NCI-H1436 treated with DMSO at 0.1 percent for 48 hours (cell line): Measurements from ENCODE around the gene TRERF1.

Source experiments
- DNase-seq: peaks from one replicate; lab custom pipeline; 2025; lab: John Stamatoyannopoulos, UW

The TRERF1 gene

DNA sequence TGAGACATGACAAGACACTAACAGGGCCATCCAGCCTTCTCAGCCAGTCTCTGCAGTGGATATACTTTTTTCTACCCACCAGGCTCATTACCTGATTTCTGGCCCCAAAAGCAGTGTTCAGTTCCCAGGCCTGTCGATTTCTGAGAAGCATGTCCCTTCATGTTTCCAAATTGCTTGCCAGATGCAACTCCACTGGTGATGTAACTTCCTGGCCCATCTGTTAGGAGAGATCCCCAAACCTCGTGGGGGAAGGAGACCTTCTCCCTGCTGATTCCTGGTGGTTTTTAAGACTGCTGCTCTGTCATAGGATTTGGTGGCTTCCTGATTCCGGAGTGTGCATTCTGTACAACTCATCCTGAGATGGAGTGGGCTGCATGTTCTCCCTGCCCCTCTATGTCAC is 202.4 kb downstream of the TRERF1 start:
- no peak for DNase-seq

DNA sequence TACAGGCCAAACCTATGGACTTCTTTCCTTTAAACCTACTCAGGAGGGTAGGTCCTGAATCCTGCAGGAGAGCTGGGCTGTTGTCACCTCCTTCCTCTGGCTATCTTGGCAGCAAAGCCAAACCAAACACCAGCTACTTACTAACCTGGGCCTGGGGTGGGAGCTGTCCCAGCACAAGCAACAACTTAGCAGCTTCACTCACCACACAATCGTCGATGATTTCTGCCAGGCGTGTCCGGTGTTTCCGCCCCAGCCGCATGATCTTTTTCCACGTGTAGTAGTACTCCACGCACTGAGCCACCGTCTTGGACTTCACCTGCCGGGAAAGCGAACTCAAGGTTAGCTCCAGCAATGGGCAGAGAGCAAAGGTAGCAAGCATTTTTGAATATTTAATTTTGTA is 208.7 kb downstream of the TRERF1 start:
- DNase-seq = no peak

DNA sequence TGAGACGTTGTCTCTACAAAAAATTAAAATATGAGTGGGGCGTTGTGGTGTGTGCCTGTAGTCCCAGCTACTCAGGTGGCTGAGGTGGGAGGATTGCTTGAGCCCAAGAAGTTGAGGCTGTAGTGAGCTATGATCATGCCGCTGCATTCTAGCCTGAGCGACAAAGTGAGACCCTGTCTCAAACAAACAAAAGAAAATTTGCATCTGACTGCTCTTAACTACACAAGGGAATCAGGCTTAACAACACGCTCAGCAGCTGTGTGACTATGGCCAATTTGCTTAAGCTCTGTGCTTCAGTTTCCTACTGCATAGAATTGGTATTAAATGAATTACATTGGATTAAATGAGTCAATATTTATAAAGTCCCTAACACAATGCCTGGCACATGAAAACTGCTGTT is 209.8 kb downstream of the TRERF1 start:
- DNase-seq = no peak

DNA sequence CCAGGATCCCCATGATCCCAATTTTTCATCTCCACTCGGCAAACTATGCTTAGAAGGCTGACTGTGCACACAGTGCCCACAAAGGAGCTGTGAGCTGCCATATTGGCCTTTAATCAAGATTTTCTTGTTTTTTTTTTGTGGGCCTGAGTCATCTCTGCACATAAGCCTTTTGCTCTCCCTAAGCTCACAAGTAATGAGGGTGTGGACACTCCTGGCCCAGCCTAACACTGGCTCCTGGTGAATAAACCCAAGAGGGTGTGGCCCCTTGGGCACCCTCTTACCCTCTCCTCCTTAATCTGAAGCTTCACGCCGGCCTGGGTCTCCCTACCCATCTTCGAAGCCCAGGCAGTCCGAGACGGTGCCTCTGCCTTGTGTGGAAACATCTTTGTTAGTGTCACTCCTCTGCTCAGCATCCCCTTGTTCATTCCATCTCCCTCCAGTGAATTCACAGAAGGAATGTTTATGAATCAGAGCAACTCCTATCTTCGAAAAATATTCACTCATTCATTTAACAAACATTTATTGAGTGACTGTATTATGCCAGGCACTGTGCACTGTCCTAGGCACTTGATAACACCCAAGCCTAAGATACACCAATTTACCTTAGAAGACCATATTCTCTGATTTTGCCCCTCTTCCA is 211.9 kb downstream of the TRERF1 start:
- no peak for DNase-seq

DNA sequence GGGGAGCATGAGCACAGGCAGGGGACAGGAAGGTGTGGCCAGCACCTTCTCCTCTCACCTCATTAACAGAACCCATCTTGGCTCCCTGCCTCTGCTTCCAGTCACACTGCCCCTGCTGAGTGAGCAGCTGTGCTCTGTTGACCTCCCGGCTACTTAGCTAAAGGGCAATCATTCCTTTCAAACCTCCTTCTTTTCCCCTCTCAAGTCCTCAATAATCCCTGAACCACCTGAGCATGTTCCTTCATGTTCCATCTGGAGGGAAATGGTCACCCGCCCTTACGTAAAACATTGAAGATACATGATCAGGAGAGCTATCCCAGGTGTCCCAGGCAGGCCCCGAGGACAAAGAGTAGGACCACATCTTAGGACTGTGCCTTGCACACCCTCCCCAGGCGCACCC is 212.4 kb downstream of the TRERF1 start:
- no peak for DNase-seq

DNA sequence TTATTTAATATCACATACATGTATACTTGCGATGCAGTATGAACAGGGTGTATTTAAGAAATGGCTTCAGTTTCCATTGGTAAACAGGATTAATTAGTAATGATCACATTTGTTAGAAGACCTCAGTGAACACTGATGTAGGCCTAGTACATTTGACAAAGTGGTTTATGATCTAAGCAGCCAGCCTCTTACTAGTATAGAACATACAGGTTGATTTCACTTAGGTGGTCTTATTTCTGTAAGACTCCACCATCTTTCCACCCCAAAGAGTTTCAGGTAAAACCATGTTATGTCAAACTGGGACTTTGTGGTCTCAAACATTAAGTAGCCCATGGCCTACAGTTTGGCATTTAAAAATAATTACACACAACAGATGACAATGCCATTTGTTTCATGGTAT is 213.9 kb downstream of the TRERF1 start:
- DNase-seq = no peak

DNA sequence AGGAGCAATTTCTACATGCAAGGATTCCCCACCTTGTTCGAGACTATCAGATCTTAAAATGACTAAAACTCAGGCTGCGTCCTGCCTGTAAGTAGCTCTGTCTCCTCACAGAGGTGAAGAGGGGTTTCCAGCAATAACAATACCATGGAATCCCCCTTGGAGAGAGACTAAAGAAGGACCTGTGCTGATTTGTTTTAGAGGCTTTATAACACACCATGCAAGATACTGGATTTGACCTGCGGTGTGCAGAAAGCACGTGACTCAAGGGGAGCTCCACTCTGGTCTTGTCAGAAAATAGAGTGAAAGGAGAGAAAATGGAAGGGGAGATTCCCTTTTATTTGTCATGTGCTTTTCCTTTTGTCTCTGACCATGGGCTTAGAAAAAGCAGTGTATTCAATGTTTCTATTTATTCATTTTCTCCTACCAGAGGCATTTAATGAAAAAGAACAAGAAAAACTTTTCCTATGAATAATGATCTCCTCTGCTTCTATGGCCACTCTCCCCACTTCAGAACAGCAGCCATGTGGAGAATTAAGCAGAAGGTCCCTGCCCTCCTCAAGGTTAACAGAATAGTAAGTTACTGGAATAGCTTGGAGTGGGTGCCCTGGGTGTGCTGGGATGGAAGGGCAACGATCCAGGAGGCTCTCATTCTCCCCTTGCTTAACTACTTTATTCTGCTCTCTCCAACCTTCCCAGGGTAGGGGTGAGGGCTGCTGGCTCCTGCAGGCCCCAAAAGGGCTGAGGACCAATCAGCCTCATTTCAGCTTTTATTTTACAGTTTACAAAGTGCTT is 214.8 kb downstream of the TRERF1 start:
- DNase-seq = no peak

DNA sequence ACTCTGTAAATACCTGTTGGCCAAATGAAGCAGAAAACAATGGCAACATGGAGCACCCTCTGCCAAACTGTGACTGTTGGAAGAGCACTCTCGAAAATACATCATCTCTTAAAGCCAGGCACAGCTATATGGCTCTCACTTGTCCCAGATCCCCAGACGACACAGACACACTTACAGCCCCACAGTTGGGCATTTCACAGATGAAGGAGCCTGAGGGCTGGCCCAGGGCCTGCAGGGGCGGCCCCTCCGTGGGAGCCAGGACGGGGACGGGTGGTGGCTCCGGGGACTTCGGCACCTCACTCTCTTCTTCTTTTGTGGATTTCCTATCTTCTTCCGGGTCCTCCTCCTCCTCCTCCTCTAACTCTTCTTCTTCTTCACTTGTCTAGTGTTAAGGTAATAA is 215.7 kb downstream of the TRERF1 start:
- no peak for DNase-seq

DNA sequence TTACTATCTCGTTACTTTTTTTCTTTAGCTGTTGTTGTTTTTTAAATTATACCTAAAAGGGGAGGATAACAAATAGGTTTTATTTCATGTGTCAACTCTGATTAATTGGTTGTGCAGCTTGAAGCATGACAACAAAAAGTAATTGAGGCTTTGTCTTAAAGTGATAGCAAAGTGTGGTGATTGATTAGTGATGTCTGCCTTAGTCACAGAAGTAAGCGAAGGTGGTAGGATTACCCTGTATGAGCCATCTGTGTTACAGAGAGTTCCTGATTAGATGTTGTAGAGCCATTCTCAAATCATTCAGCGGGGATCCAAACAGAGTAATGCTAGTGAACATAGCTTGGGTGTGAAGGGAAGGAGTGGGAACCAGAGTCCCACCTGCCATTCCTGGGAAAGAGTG is 219.7 kb downstream of the TRERF1 start:
- no peak for DNase-seq

DNA sequence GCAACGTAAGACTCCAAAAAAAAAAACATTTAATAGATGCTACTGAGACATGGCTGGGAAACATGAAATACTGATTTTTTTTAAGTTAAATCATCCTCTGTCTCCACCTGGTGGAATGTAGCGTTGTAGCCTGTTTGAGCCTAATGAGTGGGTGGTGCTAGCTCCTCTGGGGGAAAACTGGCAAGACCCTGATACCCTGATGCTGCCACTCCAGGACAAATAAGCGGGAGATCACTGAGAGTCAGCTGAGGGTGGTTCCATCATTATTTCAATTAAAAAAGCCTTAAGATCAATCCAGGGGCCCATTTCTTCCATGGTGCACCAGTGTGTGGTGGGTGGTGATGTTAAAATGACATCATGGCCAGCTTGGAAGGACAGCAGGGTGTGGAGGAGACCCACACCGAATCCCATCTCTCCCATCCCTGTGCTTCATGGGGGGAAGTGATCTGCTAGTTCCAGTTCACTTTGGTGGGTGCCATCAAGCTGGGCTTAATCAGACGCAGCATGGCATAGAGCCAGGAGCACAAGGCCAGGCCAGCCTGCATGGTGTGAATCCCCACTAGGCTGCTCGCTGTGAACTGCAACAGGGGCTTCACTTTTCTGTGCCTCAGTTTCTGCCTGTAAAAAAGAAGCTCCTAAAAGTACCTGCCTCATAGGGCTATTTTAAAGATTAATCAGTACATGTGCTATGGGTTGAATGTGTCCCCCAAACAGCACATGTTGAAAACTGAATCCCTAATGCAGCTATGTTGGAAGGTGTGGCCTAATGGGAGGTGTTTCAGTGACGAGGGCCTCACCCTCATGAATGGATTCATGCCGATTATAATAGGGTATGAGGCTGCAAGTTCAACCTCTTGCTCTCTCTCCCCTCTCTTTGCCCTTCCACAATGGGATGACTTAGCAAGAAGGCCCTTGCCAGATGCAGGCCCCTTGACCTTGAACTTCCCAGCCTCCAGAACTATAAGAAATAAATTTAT is 221.1 kb downstream of the TRERF1 start:
- no peak for DNase-seq

DNA sequence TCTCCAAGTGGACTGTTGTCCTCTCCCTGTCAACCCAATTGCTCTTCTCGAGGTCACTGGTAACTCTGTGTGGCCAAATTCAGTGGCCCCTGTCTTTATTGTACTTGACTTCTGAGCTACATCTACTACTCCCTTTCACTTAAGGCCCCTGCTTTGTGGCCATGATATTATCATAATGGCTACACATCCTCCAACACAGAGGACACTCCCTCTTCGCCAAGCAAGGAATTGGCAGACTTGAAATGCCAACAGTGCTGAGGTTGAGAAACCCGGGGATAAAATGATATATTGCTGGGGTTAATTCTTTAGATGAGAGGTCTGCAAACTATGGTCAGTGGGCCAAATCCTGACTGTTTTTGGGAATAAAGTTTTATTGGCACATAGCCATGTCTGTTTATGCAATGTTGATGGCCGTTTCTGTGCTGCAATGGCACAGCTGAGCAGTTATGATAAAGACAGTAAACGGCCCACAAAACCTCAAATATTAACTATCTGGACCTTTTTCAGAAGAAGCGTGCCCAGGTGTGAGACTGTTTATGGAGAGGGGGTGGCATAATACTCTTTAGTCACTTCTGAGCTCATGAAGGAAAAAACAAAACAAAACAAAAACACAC is 222.1 kb downstream of the TRERF1 start:
- no peak for DNase-seq

DNA sequence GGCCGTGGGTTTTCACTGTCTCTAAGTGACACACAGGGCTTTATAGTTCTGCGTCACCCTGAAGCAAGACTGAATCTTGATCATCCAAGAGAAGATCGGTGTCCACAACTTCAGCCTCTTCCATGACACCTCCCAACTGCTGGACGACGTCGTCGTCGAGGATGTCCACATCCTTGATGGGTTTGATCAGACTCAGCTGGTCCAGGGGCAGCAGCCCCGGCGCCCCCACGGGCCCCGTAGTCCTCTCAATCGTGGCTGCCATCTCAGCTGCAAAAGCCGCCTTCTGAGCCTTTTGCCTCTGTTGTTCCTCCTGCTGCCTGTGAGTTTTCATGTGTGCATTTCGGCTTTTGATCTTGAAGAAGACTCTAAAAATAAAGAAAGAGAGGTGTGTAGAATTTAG is 223.4 kb downstream of the TRERF1 start:
- no peak for DNase-seq

DNA sequence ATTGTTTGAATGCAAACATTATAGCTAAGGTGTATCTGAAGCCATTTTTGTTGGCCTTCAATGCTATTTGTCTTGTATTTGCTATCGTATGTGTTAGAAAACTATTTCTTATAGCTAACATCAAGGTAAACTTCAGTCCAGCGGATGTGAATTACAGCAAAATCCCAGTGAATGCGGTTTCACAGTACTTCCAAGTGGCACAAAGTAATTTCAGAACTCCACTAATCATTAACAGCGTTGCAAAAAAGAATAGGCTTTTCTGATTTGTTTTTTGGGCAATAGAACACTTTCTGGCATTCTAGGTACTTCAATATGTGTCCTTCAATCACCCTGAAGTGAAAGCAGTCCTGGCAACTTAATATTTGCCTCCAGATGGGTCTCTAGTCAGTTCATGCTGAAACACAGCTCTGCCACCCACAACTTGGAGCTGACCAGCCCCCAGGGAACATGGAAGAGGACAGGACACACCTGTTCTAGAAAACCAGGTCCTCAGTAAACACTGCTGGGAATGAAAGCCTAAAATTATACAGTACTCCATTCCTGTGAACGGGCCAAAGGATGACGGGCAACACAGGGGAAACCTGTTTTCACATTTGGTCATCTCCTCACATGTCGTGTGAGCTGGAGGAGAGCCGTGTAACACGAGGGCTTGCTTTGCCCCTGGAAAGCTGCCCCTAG is 224.4 kb downstream of the TRERF1 start:
- DNase-seq = no peak

DNA sequence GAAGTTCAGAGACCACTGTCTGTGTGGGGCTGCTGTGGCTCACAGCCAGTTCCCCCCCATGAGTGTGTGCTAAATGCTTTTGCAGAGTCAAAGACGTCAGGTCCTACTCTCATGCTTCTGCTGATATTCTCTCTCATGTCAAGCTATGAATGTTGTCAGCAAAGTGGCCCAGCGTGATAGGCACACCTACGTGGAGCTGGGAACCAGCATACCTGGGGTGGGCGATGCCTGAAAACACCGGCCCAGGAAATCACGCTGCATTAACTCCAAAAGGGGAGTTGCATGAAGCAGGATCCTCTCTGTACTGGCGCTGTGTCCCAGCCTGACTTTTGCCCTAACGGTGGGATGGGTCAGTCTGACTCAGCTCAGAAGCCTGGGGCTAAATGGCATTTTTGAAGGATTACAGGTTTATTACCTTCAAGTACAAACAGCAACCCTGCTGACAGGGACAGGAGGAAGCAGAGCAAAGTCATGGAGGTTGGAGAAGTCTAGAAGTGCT is 225.0 kb downstream of the TRERF1 start:
- no peak for DNase-seq

DNA sequence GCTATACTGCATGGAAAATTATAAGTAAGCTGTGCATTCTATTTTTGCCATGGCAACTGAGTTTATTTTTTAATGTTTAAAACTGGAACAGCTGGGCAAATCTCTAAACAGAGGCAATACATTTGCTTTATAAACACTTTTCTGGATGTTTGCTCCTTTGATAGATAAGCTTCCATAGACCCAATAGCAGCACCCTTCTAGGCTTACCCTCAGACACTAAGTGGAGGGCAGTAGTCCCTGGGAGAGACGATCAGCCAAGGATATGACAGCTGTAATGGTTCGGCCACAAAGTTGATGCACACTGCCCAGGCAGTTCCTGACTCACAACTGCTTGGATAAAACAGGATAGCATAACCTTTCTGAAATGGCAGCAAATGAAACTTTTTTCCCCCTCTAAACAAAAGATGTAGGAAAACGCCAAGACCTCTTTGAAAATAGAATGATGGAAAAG is 225.5 kb downstream of the TRERF1 start:
- no peak for DNase-seq

DNA sequence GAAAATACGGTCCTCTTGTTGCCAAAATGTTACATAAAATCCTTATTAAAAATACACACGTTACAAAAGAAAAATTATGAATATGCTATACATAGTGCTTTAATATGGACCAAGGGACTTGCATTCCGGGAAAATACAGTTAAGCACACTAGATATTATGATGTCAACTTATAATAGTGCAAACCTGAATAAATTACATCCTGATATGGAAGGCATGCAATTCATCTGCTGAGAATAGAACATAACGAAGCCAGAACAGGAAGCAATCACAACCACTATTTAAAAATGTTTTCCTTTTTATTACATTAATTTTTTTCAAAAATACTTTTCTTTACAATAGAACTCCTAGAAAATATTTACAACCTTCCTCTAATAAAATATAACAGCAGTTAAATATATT is 226.3 kb downstream of the TRERF1 start:
- DNase-seq = no peak

DNA sequence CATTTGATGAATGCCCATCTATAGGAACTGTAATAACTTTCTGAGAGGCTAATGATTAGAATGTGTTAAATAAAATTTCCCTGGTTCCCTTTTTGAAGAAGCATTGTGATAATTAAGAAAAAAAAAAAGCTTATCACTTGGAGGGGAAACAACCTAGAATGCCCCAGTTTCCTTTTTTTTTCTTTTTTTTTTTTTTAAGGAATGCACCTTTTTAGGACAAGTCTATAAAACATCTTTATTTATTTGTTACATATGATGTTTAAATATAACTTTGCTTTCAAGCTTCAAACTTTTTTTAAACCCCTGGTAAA is 226.7 kb downstream of the TRERF1 start:
- DNase-seq = no peak

DNA sequence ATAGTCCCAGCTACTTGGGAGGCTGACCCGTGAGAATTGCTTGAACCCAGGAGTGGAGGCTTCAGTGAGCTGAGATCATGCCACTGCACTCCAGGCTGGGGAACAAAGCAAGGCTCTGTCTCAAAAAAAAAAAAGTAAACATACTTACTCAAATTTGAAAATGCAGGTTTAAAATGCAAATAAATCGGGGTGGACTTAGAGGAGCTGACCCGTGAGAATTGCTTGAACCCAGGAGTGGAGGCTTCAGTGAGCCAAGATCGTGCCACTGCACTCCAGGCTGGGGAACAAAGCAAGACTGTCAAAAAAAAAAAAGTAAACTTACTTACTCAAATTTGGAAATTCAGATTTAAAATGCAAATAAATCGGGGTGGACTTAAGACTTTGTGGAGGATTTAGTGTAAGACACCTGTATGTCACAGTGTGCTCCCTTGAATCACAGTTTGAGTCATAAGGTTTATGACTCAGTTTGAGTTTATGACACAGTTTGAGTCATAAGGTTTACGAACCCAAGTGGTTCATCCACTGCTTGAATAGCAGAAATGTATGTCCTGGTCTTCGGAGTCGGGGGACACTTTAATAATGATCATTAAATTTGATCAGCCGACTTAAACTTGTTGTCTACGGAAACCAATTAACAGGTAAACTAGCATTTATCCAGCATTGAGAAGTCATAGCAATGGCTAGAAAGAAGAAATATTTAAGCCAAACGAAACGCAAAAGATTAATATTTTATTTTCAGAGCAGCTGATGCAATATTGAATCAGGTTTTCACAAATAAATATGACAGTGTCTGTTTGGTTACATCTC is 227.3 kb downstream of the TRERF1 start:
- DNase-seq = no peak

DNA sequence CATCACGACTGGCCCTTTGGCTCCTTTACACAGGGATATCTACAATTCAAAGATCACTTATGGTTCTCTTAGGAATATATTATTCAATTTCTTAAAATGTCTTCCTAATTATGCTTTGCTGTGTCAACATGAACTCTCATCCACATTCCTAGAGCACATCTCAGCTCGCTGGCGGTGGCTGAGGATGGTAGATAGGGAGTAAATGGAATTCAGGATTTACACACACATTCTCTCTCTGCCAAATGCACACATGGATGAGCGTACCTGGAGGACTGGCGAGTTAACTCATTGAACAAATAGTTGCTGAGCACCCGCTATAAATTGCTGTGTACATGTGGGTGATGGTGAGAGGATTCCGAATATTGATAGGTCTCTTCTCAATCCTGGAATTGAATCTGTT is 229.3 kb downstream of the TRERF1 start:
- DNase-seq = no peak

DNA sequence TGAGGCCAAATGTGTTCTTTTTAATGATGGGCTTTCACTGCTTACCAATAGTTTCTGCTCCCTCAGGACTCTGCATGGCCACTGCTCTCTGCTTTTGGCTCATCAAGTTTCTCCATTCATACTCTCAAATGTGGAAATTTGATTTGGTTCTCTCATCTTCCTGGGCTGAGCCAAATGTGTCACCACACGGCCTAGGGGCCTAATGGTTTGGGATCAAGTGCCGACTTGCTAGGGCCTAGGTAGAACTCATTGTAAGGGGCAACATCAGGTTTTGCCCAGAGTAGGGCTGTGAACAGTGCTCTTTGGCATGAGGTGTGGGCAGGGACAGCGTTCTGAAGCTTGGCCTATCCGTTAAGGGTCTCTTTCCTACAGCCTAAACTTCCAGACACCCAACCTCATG is 230.2 kb downstream of the TRERF1 start:
- DNase-seq = no peak

DNA sequence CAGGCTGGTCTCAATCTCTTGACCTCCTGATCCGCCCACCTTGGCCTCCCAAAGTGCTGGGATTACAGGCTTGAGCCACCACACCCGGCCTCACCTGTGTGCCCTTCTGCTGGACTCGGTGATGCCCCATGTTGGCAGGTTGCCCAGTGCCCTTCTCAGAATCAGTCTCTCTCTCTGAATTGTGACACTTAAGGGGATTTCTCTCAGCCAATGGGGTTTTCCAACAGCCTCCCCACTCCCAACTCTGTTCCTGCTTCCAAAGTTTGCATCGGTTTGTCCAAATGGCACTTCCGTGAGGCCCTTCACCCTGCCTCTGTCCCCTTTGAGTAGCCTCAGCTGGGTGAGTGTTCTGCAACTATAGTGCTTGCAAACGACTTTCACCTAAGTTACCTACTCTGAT is 230.9 kb downstream of the TRERF1 start:
- no peak for DNase-seq
